AG04449 (cell line): Measurements from ENCODE around the gene LRRC3C.

Experiments used
- CTCF ChIA-PET: fragments of 350-600 bp; formaldehyde crosslinking; extraction: SDS; loops from one replicate; lab custom pipeline; 2021; ENCODE audit warnings: antibody characterized with exemption; lab: Yijun Ruan, JAX
- POLR2A ChIA-PET: fragments of 400-600, 350-600 bp; formaldehyde crosslinking; extraction: SDS; loops from one replicate; lab custom pipeline; 2020; ENCODE audit warnings: antibody characterized with exemption, inconsistent platforms; lab: Yijun Ruan, JAX
- DNase-seq: peaks from one replicate; pipeline ENCODE4 v3.0.0-alpha.2; 2010; ENCODE audit warnings: low read depth, low spot score
- H3K4me3 ChIP-seq: 2 replicates; pipeline ENCODE4 v1.5.1; 2011; ENCODE audit warnings: low read depth, mild to moderate bottlenecking, control low read depth, low read length
- TF ChIP-seq, protein P1 (sequence below): IDR thresholded peaks from one replicate; pipeline ENCODE4 v1.5.1; 2011; ENCODE audit warnings: mild to moderate bottlenecking, moderate library complexity, low read length, control low read depth, inconsistent platforms; ENCODE audit not compliant: insufficient read depth; ENCODE audit errors: missing control alignments

Gene LRRC3C

DNA sequence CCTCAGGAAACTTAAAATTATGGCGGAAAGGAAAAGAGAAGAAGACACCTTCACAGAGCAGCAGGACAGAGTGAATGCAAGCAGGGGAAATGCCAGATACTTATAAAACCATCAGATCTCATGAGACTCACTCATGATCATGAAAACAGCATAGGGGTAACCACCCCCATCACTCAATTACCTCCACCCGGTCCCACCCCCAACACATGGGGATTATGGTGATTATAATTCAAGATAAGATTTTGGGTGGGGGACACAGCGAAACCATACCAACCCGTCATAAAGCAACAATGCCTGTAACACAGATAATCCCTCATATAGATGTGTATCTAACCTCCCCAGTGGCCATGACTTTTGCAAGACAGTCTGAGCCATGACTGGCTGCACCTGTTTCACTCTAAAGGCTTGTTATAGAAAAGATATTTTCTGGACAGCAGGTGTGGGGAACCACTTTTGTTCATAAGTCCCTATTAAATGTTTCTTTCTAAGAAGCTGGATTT, 28.2 kb downstream of the LRRC3C start:
- ChIA-PET POLR2A (interaction anchor here (0.6 kb wide), 1 partner anchor 27 kb away, joined by 3 read pairs; no protein-coding TSS in a partner anchor), CTCF (interaction anchor here (0.9 to 18.6 kb wide), 4 partner anchors 16 to 83 kb away, joined by 3 to 450 read pairs (median 6); partner anchors contain the start of gene PSMD3)
- no peak for DNase-seq
- H3K4me3 ChIP-seq: no peak overlapping the region
- TF ChIP-seq, protein P1, sequence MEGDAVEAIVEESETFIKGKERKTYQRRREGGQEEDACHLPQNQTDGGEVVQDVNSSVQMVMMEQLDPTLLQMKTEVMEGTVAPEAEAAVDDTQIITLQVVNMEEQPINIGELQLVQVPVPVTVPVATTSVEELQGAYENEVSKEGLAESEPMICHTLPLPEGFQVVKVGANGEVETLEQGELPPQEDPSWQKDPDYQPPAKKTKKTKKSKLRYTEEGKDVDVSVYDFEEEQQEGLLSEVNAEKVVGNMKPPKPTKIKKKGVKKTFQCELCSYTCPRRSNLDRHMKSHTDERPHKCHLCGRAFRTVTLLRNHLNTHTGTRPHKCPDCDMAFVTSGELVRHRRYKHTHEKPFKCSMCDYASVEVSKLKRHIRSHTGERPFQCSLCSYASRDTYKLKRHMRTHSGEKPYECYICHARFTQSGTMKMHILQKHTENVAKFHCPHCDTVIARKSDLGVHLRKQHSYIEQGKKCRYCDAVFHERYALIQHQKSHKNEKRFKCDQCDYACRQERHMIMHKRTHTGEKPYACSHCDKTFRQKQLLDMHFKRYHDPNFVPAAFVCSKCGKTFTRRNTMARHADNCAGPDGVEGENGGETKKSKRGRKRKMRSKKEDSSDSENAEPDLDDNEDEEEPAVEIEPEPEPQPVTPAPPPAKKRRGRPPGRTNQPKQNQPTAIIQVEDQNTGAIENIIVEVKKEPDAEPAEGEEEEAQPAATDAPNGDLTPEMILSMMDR: no peak

DNA sequence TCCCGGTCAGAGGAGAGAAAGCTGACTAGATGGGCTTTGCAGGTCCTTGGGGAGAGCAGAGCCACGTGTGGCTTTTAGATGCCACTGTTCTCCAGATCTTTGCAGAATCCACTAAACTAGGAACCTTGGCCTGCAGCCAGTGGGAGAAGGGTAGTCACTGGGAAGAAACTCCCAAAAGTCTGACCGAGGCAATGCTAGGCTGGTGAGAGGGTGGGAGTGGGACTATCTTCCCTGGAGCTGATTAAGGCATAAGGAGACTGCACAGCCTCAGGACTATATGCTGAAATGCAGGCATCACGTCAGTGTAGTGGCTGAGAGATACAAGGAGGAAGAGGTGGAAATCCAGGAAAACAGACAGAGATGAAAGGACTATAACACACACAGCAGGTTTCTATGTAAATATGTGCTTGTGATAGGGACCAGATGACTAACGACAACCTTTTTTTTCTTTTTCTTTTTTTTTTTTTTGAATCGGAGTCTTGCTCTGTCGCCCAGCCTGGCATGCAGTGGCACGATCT, 33.1 kb downstream of the LRRC3C start:
- CTCF ChIA-PET: interaction anchor here (1.5 to 18.6 kb wide), 4 partner anchors 15 to 88 kb away, joined by 4 to 450 read pairs (median 16); partner anchors contain the start of gene PSMD3
- DNase-seq: no peak
- no peak overlapping the region for H3K4me3 ChIP-seq
- POLR2A ChIA-PET: no interaction called here
- TF ChIP-seq, protein P1: no peak

DNA sequence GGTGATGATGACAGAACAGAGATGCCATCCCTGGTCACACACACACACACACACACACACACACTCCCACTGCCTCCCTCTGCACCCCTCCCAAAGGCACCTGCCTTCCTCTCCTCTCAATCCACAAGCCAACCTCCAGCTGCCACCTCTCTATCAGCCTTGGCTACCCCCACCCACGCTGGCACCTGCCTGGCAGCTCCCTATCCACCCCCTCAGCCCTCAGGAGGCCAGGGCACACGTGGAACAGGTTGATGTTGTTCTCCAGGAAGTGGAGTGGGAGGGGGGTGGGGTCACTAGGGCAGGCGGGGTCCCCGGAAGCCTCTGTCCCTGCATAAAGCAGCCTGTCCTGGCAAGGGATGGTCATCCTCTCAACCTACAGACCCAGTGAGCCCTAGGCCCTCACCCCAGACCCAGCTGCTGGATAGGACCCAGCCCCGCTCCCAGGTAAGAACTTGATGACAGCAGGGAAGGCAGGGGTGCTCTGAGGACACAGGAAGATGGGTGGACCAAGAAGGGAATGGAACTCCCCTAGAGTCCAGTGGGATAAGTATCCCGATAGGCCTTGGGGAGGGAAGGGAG, 35.2 kb downstream of the LRRC3C start, which contains the start of gene GSDMA:
TSS of gene GSDMA (plus strand) at position 363 of the 579 bp plus-strand sequence. CDS start 2,684 bp downstream, outside the sequence.
- ChIA-PET CTCF (interaction anchor here (18.6 kb wide), 1 partner anchor 13 kb away, joined by 450 read pairs; the partner anchor contains the start of gene PSMD3), POLR2A (no interaction called here)
- no peak for DNase-seq
- TF ChIP-seq, protein P1: no peak
- H3K4me3 ChIP-seq: no peak within 1 kb of the TSS

DNA sequence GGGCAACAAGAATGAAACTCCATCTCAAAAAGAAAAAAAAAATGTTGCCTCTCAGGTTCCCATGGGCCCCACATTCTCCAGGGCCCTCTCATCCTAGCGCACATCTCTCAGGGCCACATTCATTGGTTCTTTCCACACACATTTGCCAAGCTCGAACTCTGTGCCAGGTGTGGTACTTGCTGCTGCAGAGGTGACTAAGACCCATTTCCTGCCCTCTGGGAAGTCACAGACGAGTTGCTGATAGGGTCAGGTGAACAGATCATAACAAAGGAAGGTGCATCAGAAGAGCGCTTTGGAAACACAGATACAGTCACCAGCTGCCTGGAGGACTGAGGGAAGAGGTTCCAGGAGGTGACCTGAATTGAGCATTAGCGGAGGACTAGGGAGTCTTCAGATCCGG, 36.3 kb downstream of the LRRC3C start:
- H3K4me3 ChIP-seq: no peak overlapping the region
- no peak for DNase-seq
- ChIA-PET POLR2A (no interaction called here), CTCF (interaction anchor here (18.6 to 23.7 kb wide), 2 partner anchors 4 to 12 kb away, joined by 450 read pairs; partner anchors contain the start of genes GSDMA and PSMD3)
- TF ChIP-seq, protein P1: no peak

DNA sequence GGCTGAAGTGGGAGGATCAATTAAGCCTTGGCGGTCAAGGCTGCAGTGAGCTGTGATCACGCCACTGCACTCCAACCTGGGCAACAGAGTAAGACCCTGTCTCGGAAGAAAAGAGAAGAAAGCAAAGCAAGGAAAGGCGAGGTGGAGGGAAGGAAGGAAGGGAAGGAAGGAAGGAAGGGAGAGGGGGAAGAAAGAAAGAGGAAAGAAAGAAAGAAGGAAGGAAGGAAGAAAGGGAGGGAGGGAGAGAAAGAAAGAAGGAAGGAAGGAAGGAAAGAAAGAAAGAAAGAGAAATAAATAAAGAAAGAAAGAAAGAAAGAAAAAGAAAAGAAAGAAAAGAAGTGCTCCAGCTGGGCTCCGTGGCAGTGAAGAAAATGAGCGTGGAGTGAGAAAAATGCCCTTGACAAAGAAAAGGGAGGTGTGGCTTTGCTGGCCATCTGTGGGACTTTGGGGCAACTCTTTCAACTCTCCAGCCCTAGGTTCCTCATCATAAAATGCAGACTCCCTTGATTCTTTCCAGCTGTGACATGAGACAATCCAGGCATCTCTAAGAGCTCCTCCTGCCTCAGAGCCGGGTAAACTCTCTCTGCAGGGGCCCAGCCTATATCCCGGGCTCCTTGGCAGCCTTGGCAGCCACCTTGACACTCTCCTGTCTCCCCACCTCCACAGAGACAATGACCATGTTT, 37.6 kb downstream of the LRRC3C start:
- POLR2A ChIA-PET: interaction anchor here (0.6 kb wide), 1 partner anchor 10 kb away, joined by 5 read pairs; no protein-coding TSS in a partner anchor
- CTCF ChIA-PET: interaction anchor here (18.6 to 23.7 kb wide), 2 partner anchors 5 to 10 kb away, joined by 450 read pairs; partner anchors contain the start of genes GSDMA and PSMD3

More for the DNA sequence above, 37.6 kb downstream of the LRRC3C start:
- no peak overlapping the region for H3K4me3 ChIP-seq
- TF ChIP-seq, protein P1: no peak
- no peak for DNase-seq
